Measurements from ENCODE around the gene UBE2S.

- TF ChIP-seq POLR2A (IDR thresholded peaks at IDR 0.05; ENCODE audit: low read depth, low read length): no peak
- no peak for TF ChIP-seq POLR2AphosphoS5 (IDR thresholded peaks at IDR 0.05; ENCODE audit: low read depth, low read length)
These were observed 30.0 kb downstream of the UBE2S start for GRCh38 chr19:55377356-55378131.
